Measurements from ENCODE around the gene IQCK.
"Not testable (repeated sequence)": the region's sequence is repeated elsewhere in the genome, so short reads cannot be mapped to it uniquely, and the experiment has no call there.

The IQCK gene

GRCh38 chr16:19699472-19699871 lies 18.6 kb upstream of the IQCK start:
- no peak for DNase-seq (ENCODE audit: low spot score)

- no peak for DNase-seq (ENCODE audit: low spot score)
These were observed 17.7 kb upstream of the IQCK start for GRCh38 chr16:19700319-19700781.

GRCh38 chr16:19701091-19701490 lies 17.0 kb upstream of the IQCK start:
- DNase-seq (ENCODE audit: low spot score), result no peak

DNA sequence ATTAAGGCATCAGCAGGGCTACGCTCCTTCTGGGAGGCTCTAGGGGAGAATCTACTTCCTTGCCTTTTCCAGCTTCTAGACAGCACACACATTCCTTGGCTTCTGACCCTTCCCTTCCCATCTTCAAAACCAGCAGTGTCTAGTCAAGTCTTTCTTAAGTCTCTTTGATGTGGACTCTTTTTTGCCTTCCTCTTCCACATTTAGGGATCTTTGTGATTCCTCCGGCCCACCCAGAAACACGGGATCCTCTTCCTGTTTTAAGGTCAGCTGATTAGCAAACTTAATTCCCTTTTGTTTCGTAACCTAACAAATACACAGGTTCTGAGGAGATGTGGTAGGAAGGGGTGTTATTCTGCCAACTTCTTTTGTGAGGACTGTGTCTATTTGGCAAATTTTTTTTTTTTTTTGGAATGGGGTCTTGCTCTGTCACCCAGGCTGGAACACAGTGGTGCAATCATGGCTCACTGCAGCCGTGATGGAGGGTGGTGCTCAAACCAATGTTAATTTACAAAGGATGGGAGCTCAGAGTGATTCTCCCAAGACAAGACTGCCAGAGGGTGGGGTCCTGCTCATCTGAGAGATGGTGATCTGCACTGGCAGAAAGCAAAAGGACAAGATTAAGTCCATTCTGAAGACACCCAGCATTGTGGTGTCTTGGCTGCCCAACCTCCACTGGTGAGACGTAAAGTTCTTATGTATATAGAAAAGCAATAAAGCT lies 14.7 kb upstream of the IQCK start:
- no peak for DNase-seq (ENCODE audit: low spot score)

- no peak for DNase-seq (ENCODE audit: low spot score)
These were observed 13.5 kb upstream of the IQCK start for GRCh38 chr16:19704321-19705145.

- DNase-seq (ENCODE audit: low spot score), result no peak
These were observed 12.9 kb upstream of the IQCK start for GRCh38 chr16:19705146-19705501.

GRCh38 chr16:19705843-19706242 lies 12.2 kb upstream of the IQCK start:
- no peak for DNase-seq (ENCODE audit: low spot score)

DNA sequence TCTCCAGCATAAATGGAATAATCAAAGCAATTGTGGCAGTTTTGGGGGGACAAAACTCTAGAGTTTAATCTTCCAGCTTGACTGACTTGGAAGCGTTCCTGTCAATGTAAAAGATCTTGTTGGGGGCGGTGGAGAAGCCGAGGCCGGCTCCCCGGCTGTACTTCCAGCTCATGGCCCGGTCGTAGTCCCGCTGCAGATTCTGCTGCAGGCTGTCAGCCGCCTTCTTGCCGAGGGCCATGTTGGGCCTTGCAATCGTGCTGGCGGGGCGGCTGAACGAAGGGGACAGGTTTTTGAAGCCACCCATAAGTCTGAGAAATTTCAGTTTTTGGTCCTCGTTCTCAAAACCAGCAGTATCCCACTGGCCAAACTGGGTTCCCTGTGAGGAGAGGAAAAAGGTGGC lies 11.2 kb upstream of the IQCK start:
- no peak for DNase-seq (ENCODE audit: low spot score)

- no peak for DNase-seq (ENCODE audit: low spot score)
These were observed 10.3 kb upstream of the IQCK start for GRCh38 chr16:19707569-19708295.

DNA sequence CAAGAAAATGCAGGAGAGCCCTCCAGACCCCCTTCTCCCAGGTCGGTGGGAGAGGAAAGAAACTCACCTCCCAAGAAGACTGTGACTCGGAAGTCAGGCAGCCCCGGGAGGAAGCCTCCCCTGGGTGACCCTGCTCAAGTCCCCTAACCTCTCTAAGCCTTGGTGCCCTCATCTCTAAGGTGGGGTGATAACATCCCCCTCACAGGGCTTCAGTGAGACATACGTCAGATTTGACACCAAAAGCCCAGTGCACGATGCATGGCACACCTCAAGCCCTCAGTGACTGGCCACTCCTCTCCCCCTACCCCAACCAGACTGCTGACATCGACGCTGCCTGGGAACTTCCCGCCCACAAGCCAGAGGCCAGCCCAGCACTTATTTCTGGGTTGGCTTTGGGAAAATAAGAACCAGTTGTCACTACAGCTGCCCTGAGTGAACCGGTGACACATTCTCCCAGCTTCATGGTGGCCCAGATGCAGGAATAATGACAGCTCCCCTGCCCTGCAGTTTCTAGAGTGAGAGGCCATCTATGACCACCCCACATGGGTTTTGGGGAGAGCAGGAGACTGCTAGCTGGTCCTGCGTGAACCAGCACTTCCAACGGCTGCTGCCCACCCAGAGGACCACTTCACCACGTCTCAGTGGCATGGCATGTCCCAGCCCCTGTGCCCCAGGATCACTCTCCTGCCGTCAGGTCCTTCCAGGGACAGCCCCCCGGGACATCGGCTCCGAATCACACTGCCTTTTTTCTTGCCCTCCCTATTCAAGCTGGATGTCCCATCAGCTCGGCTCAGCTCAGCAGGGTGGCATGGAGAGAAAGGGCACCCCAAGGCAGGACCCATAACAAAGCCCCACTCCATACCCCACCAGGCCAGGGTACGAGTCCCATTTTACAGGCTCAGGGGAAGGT lies 9.5 kb upstream of the IQCK start:
- no peak for DNase-seq (ENCODE audit: low spot score)

- DNase-seq (ENCODE audit: low spot score), result no peak
These were observed 8.5 kb upstream of the IQCK start for GRCh38 chr16:19709381-19710136.

- no peak for DNase-seq (ENCODE audit: low spot score)
These were observed 7.7 kb upstream of the IQCK start for GRCh38 chr16:19710191-19710908.

DNA sequence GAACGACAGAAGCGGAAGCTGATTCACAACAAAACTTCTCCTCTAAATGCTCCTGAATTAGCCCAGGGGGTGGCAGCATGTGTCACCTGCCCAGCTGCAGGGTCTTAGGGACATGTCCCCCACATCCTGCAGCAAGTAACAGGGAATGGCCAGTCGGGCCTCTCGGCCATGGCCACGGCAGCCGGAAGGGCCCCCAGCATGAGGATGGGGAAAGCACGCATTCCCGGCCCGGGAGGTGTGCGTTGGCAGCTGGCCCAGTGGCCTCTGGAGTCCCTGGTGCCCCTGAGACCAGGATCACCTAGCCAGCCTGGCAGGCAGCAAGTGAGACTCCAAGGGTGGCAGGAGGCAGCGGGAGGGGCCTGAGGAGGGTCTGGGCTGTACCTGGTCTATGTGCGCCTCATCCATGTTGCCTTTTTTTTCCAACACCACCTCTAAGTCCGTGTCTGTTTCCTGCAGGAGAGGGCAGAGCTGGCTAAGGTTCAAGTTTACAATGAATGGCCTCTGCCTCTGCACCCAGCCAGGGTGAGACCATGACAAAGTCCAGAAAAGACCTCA lies 7.0 kb upstream of the IQCK start:
- no peak for DNase-seq (ENCODE audit: low spot score)

- no peak for DNase-seq (ENCODE audit: low spot score)
These were observed 6.4 kb upstream of the IQCK start for GRCh38 chr16:19711643-19712042.

- no peak for DNase-seq (ENCODE audit: low spot score)
These were observed 5.5 kb upstream of the IQCK start for GRCh38 chr16:19712418-19713058.

GRCh38 chr16:19713697-19714096 lies 4.4 kb upstream of the IQCK start:
- no peak for DNase-seq (ENCODE audit: low spot score)

GRCh38 chr16:19715566-19715965 lies 2.5 kb upstream of the IQCK start:
- DNase-seq (ENCODE audit: low spot score), result no peak

DNA sequence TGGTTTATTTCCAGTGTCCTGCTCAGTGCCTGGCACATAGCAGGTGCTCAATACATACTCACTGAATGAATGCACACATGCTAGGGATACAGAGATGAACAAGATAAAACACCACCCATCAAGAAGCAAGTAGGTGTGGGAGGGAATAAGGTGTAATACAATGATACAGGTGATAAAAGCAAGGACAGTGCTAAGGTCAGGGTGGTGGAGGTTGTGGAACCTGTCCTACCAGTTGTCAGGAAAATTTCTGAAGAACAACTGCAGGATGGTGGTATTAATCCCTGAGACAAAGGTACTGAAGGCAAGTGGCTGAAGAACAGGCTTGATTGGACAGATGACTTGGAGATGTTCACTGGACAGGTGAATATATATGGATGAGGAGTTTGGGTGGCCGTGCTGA lies 1.9 kb upstream of the IQCK start:
- no peak for DNase-seq (ENCODE audit: low spot score)

DNA sequence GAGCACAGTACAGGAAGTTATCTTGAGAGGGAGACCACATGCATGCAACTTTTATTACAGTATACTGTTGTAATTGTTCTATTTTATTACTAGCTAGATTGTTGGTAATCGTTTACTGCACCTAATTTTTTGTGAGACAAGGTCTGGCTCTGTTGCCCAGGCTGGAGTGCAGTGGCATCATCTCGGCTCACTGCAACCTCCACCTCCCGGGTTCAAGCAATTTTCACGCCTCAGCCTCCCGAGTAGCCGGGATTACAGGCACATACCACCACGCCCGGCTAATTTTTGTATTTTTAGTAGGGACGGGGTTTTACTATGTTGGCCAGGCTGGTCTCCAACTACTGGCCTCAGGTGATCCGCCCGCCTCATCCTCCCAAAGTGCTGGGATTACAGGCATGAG lies 1.3 kb upstream of the IQCK start:
- not testable (repeated sequence) for DNase-seq (ENCODE audit: low spot score)

DNA sequence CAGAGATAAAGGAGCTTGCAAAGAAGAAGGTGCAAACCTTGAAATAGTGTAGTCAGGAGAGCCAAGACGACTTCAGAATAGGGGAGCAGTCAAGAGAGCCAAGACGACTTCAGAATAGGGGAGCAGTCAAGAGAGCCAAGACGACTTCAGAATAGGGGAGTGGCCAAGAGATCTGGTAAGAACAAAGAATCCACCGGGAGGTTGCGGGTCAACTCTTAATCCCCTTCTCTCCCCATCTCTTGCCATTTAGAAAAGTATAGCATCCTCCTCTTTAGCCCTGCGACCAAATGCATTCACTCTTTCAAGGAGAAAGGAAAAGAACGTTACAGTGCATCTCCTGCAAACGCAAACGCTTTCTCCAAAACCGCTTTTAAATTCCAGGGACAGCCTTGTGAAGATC lies 757 bp upstream of the IQCK start:
- DNase-seq (ENCODE audit: low spot score), result no peak

Data from pons (tissue), 1 donor.